ENCODE data around the gene GPR15LG.
A peak's percentile ranks its signal among the peaks of the same experiment; 100 is the strongest.

GPR15LG gene

DNA sequence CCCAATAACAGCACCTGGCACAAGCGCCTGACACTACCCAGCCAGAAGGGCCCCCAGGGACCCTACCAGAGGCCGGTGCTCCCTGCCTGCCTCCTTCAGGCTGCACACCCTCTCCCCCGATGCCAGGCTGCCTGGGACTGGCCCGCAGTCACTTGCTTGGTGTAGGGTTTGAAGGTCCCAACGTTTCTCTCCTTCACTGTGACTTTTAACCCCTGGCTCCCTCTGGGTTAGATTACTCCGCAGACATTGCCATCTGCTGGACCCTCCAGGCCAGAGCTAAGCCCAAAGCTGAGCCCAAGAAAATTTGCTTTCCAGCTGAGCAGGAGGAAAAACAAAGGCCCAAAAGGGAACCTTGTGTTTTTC lies 27.6 kb downstream of the GPR15LG start:
- no peak for DNase-seq (ENCODE audit: extremely low spot score)
- ChIA-PET CTCF (no interaction called here), POLR2A (no interaction called here)
- TF ChIP-seq FOXM1 (IDR thresholded peaks at IDR 0.05; ENCODE audit: borderline replicate concordance) (no peak), FOXK2 (IDR thresholded peaks at IDR 0.05) (no peak), HDGF (IDR thresholded peaks at IDR 0.05; ENCODE audit: borderline replicate concordance) (no peak), L3MBTL2 (conservative IDR thresholded peaks at IDR 0.05) (no peak), ELF4 (IDR thresholded peaks at IDR 0.05) (no peak), SP1 (IDR thresholded peaks at IDR 0.05) (no peak), SUZ12 (IDR thresholded peaks at IDR 0.05) (no peak), ARNT (IDR thresholded peaks at IDR 0.05) (no peak)

DNA sequence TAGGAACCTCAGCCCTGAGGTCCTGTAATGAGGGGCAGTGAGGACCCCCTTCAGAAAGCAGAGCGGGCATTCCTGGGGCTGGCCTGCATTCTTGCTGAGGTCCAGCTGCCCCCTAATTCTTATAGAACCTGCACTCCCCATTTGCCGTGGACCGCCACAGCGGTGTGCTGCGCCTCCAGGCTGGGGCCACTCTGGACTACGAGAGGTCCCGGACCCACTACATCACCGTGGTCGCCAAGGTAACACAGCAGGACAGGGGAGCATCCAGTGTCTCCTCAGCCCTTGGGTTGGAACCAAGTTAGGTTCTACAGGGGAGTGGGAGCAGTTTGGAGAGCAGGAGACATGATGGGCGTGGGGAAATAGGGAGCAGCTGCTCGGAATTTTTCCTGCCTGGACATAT lies 28.1 kb downstream of the GPR15LG start:
- TF ChIP-seq SP1 (IDR thresholded peaks at IDR 0.05) (no peak), FOXA1 (IDR thresholded peaks at IDR 0.05) (no peak), LEF1 (IDR thresholded peaks at IDR 0.05; ENCODE audit: borderline replicate concordance) (no peak), SUZ12 (IDR thresholded peaks at IDR 0.05) (no peak), FOXK2 (IDR thresholded peaks at IDR 0.05) (no peak), L3MBTL2 (conservative IDR thresholded peaks at IDR 0.05) (no peak), ZNF384 (IDR thresholded peaks at IDR 0.05) (no peak), BHLHE40 (IDR thresholded peaks at IDR 0.05; ENCODE audit: borderline replicate concordance) (no peak), HDGF (IDR thresholded peaks at IDR 0.05; ENCODE audit: borderline replicate concordance) (no peak)
- TF ChIP-seq, protein P1, sequence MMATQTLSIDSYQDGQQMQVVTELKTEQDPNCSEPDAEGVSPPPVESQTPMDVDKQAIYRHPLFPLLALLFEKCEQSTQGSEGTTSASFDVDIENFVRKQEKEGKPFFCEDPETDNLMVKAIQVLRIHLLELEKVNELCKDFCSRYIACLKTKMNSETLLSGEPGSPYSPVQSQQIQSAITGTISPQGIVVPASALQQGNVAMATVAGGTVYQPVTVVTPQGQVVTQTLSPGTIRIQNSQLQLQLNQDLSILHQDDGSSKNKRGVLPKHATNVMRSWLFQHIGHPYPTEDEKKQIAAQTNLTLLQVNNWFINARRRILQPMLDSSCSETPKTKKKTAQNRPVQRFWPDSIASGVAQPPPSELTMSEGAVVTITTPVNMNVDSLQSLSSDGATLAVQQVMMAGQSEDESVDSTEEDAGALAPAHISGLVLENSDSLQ (IDR thresholded peaks at IDR 0.05): no peak
- ChIA-PET CTCF (no interaction called here), POLR2A (no interaction called here)
- no peak for DNase-seq (ENCODE audit: extremely low spot score)

DNA sequence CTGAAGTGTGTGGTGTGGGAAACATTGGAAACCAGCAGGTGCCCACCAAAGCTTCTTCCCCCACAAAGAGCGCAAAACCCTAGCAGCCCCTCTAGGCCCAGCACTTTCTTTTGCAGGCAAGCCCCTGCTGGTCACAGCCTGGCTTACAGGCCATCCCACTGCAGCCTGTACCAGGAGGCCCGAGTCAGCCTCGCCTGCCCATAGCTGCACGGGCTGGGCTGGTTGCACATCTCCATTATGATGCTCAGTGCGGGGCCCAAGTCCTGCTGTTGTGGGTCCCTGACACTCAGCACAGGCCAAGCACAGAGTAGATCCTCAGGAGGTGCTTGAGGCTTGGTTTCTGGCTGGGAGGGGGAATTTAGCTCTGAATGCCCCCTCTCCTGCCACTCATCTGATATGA lies 28.7 kb downstream of the GPR15LG start:
- no peak for DNase-seq (ENCODE audit: extremely low spot score)
- TF ChIP-seq ELF4 (IDR thresholded peaks at IDR 0.05) (no peak), BHLHE40 (IDR thresholded peaks at IDR 0.05; ENCODE audit: borderline replicate concordance) (no peak), ZNF384 (IDR thresholded peaks at IDR 0.05) (no peak), SUZ12 (IDR thresholded peaks at IDR 0.05) (no peak), FOXM1 (IDR thresholded peaks at IDR 0.05; ENCODE audit: borderline replicate concordance) (no peak), TARDBP (IDR thresholded peaks at IDR 0.05) (no peak), CTBP1 (IDR thresholded peaks at IDR 0.05; ENCODE audit: borderline replicate concordance) (no peak), NFRKB (IDR thresholded peaks at IDR 0.05) (no peak), LEF1 (IDR thresholded peaks at IDR 0.05; ENCODE audit: borderline replicate concordance) (no peak), HDGF (IDR thresholded peaks at IDR 0.05; ENCODE audit: borderline replicate concordance) (no peak), SP1 (IDR thresholded peaks at IDR 0.05) (no peak), FOXA1 (IDR thresholded peaks at IDR 0.05) (no peak), ARNT (IDR thresholded peaks at IDR 0.05) (no peak), L3MBTL2 (conservative IDR thresholded peaks at IDR 0.05) (no peak), FOXK2 (IDR thresholded peaks at IDR 0.05) (no peak)
- TF ChIP-seq, protein P1 (IDR thresholded peaks at IDR 0.05): no peak
- POLR2A ChIA-PET: no interaction called here
- CTCF ChIA-PET: no interaction called here

DNA sequence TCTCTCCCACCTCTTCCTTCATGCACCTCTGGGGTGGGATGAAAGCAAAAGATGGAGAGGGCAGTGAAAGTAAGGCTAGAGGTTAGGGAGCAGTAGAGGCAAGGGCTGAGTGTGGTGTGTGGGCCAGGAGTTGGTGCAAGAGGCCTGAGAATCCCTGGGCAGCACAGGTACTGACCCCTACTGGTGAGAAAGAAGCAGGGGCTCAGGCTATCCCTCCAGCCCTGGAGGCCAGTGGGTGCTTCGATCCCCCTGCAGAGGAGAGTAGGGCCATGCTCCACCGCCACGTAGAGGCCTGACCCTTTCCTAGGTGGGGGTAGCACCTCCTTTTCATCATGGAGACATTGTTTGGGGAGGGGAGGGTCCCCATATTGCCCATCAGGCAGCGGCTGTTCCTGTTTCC lies 30.5 kb downstream of the GPR15LG start:
- ChIA-PET CTCF (no interaction called here), POLR2A (no interaction called here)
- DNase-seq (ENCODE audit: extremely low spot score): peak; percentile 59
- TF ChIP-seq ELF4 (IDR thresholded peaks at IDR 0.05): no peak
- no peak for TF ChIP-seq HDGF (IDR thresholded peaks at IDR 0.05; ENCODE audit: borderline replicate concordance)
- no peak for TF ChIP-seq CTBP1 (IDR thresholded peaks at IDR 0.05; ENCODE audit: borderline replicate concordance)
- no peak for TF ChIP-seq SUZ12 (IDR thresholded peaks at IDR 0.05)
- no peak for TF ChIP-seq LEF1 (IDR thresholded peaks at IDR 0.05; ENCODE audit: borderline replicate concordance)
- no peak for TF ChIP-seq ZNF384 (IDR thresholded peaks at IDR 0.05)
- no peak for TF ChIP-seq L3MBTL2 (conservative IDR thresholded peaks at IDR 0.05)

DNA sequence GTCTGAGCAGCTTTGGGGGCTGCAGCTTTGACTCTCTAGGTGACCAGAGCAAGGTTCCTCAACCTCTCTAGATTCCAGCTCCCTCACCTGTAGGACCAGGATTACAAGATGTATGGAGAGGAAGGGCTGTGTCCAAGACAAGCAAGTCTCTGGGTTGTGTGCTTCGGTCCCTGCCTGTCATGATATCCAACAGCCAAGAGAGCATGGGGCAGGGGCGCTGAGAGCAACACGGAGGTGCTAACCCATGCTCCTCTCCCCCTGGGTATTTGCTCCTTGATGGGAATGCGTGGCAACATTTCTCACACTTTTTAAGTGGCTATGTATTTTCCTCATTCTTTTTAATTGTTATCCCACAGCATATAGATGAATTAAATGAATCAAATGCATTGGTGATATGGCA lies 31.0 kb downstream of the GPR15LG start:
- no peak for TF ChIP-seq ELF4 (IDR thresholded peaks at IDR 0.05)
- no peak for TF ChIP-seq LEF1 (IDR thresholded peaks at IDR 0.05; ENCODE audit: borderline replicate concordance)
- TF ChIP-seq FOXK2 (IDR thresholded peaks at IDR 0.05): no peak
- no peak for TF ChIP-seq SP1 (IDR thresholded peaks at IDR 0.05)
- no peak for TF ChIP-seq NFRKB (IDR thresholded peaks at IDR 0.05)
- no peak for TF ChIP-seq L3MBTL2 (conservative IDR thresholded peaks at IDR 0.05)
- TF ChIP-seq BHLHE40 (IDR thresholded peaks at IDR 0.05; ENCODE audit: borderline replicate concordance): no peak
- no peak for TF ChIP-seq HDGF (IDR thresholded peaks at IDR 0.05; ENCODE audit: borderline replicate concordance)
- no peak for TF ChIP-seq ARNT (IDR thresholded peaks at IDR 0.05)
- no peak for TF ChIP-seq CTBP1 (IDR thresholded peaks at IDR 0.05; ENCODE audit: borderline replicate concordance)
- no peak for TF ChIP-seq FOXA1 (IDR thresholded peaks at IDR 0.05)
- no peak for TF ChIP-seq ZNF384 (IDR thresholded peaks at IDR 0.05)
- TF ChIP-seq, protein P1 (IDR thresholded peaks at IDR 0.05): no peak
- no peak for TF ChIP-seq TARDBP (IDR thresholded peaks at IDR 0.05)
- TF ChIP-seq SUZ12 (IDR thresholded peaks at IDR 0.05): no peak
- no peak for TF ChIP-seq FOXM1 (IDR thresholded peaks at IDR 0.05; ENCODE audit: borderline replicate concordance)
- DNase-seq (ENCODE audit: extremely low spot score): no peak
- ChIA-PET CTCF (interaction anchor here (1.0 to 1.4 kb wide), 3 partner anchors 56 to 79 kb away, joined by 3 to 7 read pairs (median 4); no protein-coding TSS in a partner anchor), POLR2A (no interaction called here)

DNA sequence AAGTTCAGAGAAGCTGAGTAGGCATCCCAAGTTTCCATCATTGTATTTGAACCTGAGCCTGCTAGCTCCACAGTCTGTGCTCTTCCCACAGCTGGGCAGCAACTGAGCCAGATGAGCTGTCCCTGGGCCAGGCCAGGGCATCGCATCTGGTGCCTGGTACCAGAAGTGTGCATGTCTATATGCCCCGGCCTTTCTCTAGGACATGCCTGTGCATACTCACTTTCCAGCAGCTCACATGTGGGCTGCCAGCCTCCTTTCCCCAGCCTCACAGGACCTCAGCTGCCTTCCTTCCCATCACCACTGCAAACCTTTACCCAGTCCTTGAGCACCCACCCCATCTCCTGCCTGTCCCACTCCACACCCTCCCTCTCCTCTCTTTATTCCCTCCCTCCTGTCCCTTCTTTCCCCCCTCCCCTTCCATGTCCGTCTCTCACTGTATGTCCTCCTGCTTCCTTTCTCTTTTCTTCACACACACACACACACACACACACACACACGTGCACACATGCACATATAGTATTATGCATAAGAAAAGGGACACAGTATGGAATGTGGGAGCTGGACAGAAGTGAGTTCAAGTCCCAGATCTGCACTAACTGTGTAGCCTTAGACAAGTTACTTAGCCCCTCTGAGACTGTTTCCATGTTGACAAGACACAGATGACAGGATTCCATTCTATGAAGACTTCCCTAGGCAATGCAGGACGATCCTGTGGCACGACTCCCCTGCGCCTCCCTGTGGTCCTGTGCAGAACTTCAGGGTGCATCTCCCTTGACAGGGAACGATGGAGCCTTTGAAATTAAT lies 31.6 kb downstream of the GPR15LG start:
- DNase-seq (ENCODE audit: extremely low spot score): peak; percentile 74
- ChIA-PET CTCF (interaction anchor here (0.7 to 1.4 kb wide), 4 partner anchors 45 to 80 kb away, joined by 3 to 7 read pairs (median 4); no protein-coding TSS in a partner anchor), POLR2A (no interaction called here)
- TF ChIP-seq SUZ12 (IDR thresholded peaks at IDR 0.05): no peak
- no peak for TF ChIP-seq L3MBTL2 (conservative IDR thresholded peaks at IDR 0.05)
- TF ChIP-seq HDGF (IDR thresholded peaks at IDR 0.05; ENCODE audit: borderline replicate concordance): no peak
- TF ChIP-seq FOXM1 (IDR thresholded peaks at IDR 0.05; ENCODE audit: borderline replicate concordance): no peak
- no peak for TF ChIP-seq TARDBP (IDR thresholded peaks at IDR 0.05)
- TF ChIP-seq FOXK2 (IDR thresholded peaks at IDR 0.05): no peak
- no peak for TF ChIP-seq BHLHE40 (IDR thresholded peaks at IDR 0.05; ENCODE audit: borderline replicate concordance)
- TF ChIP-seq NFRKB (IDR thresholded peaks at IDR 0.05): no peak
- no peak for TF ChIP-seq FOXA1 (IDR thresholded peaks at IDR 0.05)
- TF ChIP-seq ELF4 (IDR thresholded peaks at IDR 0.05): no peak
- TF ChIP-seq CTBP1 (IDR thresholded peaks at IDR 0.05; ENCODE audit: borderline replicate concordance): no peak
- no peak for TF ChIP-seq LEF1 (IDR thresholded peaks at IDR 0.05; ENCODE audit: borderline replicate concordance)
- no peak for TF ChIP-seq ARNT (IDR thresholded peaks at IDR 0.05)
- TF ChIP-seq, protein P1 (IDR thresholded peaks at IDR 0.05): no peak
- no peak for TF ChIP-seq ZNF384 (IDR thresholded peaks at IDR 0.05)
- TF ChIP-seq SP1 (IDR thresholded peaks at IDR 0.05): no peak
